GM18951 (cell line): ENCODE measurements around the gene COL16A1.

Source experiments
- POLR2A ChIP-seq: IDR thresholded peaks from 4 replicates; pipeline ENCODE4 v1.6.1; 2011; ENCODE audit warnings: mild to moderate bottlenecking; ENCODE audit not compliant: insufficient read length, insufficient read depth; ENCODE audit errors: extremely low read depth
- in situ Hi-C: fragments of 300-500 bp; cut with MboI; formaldehyde crosslinking; loops from one replicate; pipeline ENCODE4 v1.12.0; 2022; ENCODE audit warnings: low sequenced_read_pairs, mixed read lengths, inconsistent platforms; ENCODE audit not compliant: unreplicated experiment

The COL16A1 gene

DNA sequence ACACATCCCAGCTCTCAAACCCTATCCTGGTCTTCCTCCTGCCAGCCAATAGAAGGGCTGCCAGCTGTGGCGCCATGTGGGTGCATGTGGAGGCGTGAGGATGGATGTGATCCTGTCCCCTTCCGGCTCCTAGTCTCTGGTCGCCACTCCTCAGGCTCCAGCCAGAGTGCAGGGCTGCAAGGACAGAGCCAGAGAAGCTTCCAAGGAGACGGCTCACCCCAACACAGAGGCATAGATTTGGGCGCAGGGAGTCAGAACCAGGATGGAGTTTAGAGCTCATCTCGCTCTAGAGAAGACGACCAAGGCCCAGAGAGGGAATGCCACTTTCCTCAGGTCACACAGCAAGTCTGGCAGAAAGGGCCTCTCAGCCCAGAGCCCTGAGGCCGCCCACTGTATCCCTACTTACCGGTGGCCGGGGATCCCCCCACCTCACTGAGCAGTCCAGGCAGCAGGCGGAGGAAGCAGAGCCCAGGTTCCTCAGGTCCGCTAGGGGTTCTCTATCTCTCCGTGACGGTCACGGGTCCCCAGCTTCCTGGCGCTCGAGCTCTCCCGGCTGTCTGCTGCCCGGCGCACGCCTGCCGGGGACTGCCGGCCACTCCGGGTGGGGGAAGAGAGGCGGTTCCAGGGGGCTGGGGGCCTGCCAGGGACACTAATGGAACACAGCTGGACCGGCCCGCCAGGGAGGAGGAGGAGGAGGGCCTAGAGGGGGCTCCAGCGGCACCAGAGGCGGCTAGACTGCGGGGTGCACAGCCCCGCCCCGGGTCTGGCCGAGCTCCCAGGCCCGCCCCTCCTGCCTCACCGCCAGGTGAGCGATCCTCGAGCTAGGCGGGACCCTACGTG lies at the start of gene COL16A1:
COL16A1 (minus strand) TSS at position 587 of the 840 bp plus-strand sequence. CDS start 1,824 bp downstream, outside the sequence.
- no peak for TF ChIP-seq POLR2A
- in situ Hi-C loops, result no loop called here

DNA sequence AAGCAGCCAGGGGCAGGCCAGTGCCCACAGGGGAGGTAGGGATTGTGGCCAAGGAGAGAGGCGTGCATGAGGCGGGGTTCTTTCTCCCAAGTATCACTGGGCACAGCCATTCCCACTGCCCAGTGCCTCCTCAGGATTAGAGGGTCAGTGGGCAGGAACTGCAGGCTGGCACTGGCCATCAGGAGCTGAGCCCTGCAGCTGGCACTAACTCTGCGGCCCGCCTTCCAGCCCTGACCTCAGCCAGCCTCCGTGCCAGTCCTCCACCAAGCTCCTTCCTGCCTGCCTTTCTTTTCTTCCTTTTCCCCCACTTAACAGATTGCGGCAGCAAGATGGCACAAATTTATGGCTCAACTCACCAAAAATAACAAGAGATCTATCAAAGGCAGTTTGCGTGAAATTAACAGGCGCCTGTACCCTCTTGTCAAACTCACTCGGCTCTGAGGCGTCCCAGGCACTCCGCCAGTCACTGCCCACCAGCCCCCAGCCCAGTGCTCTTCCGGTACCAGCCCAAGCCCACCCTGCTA lies 49.2 kb upstream of the COL16A1 start:
- TF ChIP-seq POLR2A, result no peak
- in situ Hi-C loops, result no loop called here

DNA sequence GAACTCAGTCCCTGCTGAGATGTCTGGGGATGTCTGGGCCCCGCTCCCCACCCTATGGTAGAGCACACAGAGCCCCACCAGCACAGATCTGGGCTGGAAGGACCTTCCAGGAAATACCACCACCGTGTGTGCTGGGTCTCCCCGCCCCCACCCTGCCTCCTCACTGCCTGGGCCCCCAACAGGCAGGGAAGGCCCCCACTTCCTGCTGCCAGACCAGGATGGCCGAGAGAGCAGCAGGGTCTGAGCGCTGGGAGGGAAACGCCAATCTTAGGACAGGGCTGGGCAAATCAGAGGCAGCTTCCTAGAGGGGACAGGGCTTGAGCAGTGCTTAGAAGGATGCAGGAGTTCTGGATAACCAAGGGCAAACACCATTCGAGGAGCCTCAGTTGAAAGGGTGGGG lies 48.4 kb upstream of the COL16A1 start:
- no peak for TF ChIP-seq POLR2A
- in situ Hi-C loops, result no loop called here

DNA sequence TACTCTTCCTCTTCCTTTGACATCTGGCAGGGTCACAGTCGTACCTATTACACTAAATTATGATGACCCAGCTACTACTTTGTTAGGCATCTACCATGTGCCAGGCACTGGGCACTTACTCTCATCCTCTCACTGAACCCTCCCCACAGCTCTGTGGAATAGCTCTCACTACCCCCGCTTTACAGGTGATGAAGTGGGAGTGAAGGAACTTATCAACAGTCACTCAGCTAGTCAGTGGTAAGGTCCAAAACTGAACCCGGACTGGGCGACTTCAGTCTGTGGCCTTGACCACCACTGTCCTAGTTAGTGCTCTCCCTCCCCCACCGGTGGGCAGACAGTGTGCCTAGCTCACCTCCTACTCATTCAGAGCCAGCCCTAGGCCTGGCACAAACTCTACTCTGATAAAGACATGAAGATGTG lies 48.0 kb upstream of the COL16A1 start:
- no peak for TF ChIP-seq POLR2A
- in situ Hi-C loops, result no loop called here

DNA sequence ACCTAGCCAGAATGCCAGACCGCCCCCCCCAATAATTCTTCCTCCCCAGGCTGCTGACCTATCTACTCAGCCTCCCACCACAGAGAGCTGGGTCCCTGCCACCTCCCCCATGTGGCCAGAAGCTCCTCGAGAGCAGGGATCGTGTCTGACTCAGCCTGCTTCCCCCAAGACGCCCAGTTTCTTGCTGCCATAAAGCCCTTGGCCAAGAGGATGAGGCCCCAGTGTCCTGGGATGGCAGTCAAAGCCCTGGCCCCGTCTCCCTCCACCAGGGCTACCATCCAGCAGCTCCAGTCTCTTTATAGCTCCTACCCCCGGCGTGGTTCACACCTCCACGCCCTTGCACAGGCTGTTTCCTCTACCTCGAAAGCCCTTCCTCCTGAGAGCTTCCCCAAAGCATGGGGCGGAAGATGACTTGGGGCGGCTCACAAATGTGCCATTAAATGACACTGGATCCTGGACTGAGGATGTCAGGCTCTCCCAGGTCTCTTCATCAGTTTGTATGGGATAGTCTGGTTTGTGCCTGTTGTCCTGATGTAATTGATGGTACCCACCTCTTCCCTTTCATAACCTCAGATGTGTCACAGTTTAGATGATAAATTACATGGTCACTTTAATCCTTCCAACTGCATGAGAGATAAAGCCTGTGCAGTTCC lies 47.2 kb upstream of the COL16A1 start:
- in situ Hi-C loops, result no loop called here
- no peak for TF ChIP-seq POLR2A

DNA sequence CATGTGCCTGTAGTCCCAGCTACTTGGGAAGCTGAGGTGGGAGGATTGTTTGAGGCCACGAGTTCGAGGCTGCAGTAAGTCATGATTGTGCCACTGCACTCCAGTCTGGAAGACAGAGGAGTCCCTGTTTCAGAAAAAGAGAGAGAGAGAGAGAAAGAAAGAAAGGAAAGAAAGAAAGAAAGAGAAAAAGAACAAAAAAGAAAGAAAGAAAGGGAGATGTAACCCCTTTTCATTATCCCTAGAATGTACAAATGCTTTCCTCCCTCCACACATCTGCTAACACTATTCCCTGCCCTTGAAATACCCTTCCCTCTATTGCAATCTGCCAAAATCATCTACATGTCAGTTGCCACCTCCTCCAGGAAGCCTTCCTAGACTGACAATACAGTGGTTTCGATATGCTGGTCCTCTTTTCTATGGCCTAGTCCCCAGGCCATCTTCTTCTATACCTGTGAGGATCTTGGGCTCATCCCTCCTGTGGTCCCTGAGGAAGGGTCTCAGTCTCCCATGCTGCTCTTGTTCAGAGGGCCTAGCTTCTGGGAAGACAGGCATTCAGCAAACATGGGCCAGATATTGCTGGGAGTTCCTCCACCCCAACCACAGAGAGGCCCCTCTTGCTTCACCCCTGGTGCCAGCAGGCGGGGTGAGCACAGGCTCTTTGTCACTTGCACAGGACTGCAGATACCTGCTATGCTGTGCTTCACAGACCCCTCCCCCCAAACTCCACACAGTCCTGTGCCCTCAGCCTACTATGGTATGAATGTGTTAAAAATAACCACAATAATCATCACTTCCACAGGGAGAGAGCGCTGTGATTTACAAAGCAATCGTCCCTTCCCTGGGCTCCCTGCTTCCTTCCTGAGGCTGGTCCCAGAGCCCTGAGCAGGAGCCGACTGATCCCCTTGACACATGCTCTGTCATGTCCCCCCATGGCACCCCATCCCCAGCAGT lies 46.2 kb upstream of the COL16A1 start:
- TF ChIP-seq POLR2A, result no peak
- in situ Hi-C loops, result no loop called here

DNA sequence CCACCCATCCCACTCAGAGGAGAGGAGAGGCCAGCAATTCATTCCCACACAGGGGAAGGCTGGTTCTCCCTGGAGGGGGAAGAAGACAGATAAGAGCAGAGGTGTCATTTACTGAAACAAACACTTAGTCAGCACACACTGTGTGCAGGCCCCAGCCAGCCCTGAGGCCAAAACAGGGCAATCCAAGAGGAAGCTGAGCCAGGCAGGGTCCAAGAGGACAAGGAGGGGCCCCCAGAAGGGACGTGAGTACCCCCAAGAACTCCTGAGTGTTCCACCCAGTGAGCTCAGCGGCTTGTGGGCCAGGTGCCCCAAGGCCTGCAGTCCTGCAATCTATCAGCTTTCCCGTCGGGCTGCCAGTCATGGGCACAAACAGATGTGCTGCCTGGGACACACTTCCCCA lies 44.5 kb upstream of the COL16A1 start:
- in situ Hi-C loops, result no loop called here

DNA sequence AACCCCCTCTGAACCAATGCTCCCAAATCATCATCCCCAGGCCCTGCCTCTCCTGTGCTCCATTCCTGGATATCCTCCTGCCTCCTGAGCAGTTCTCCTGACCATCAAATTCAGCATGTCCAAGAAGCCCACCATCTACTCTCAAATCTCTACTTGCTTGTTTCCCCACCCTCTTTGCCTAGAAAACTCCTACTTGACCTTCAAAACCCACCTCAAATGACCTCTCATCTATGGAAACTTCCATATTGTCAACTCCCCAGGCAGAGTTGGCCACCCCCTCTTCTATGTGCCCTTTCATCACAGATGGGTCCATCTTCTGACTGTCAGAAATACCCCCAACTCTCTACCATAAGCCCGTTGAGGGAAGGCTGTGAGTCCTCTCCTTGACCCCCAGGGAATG lies 43.5 kb upstream of the COL16A1 start:
- in situ Hi-C loops, result no loop called here

More for the DNA sequence above, 44.5 kb upstream of the COL16A1 start:
- TF ChIP-seq POLR2A, result no peak

DNA sequence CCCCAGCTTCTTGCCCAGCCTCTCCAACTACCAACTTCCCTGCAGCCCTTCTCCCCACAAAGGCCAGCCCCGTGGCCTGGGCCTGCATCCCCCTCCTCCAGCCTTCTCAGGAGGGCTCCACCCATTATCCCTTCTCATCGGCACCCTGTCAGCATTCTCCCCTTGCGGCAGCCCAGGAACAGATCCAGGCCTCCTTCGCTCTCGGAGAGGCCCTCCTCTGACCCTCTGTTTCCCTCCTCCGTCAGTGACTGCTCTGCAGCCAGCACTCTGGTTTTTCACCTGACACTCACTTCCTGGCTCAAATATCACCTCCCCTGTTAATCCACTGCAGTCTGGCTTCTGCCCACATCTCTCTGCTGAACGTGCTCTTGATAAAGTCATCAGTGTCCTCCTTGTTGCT lies 42.9 kb upstream of the COL16A1 start:
- in situ Hi-C loops, result no loop called here
- no peak for TF ChIP-seq POLR2A

More for the DNA sequence above, 43.5 kb upstream of the COL16A1 start:
- no peak for TF ChIP-seq POLR2A

DNA sequence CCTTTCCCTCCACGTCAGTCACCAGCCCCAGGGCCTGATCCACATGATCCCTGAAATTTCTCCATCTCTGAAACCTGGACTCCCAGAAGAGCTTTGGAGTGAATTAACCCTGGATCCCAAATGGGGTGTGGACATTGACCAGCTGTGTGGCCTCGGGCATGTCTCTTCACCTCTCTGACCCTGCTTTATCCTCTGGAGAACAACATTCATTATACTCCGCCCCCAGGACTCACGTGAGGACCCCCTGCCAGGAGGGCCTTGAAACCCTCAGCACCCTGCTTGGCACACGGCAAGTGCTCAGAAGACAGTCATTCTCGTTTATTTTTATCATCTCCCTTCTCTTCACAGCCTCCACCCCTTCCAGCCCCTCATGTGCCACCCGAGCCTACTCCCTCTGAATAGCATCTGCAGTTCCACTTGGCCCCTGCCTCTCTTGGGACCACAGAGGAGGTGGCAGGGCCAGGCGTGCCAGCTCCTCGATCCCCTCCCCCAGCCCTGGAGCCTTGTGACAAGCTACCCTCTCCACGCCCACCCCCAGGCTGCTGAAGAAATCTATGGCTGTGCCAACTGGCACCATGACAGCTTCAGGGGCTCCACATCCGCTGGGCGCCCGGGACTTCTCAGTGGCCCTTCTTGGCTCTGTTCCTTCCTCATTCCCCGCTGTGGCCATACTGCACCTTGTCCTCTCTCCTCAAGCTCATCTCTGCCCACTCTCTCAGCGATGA lies 42.3 kb upstream of the COL16A1 start:
- in situ Hi-C loops, result no loop called here

DNA sequence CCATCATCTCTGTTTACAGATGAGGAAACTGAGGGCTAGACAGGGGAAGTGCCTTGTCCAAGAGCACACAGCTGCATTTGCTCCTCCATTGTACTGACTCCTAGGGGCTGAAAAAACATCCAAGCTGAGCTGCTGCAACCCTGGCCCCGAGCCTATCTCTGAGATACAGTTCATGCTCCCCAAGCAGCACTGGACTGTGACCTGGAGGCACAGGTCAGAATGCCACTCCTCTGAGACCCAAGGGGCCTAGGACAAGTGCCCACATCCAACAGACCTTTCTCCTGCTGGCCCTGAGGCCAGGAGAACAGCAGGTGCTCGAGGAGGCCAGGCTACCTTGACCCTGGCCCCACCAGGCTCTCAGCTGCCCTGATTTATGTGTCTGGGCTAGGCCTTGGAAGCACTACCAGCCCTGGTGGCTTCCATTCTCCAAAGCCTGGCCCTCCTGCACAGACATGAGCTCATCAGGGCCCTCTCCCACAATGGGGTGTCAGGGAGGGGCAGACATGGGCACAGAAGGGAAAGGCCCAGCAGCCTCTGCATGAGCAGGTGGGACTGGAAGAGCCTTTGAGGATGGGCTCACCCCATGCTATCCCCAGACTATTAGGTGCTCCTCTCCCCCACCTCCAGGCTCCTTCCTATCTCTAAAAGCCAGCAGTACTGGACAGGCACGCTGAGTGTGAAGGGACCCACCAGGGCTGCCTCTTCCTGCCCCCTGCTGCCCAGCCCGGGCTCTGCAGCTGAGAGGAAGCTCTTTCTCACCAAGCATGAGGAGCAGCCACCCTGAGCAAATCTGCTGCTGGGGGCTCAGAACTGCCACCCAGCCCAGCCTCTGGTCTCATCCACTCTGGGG lies 41.5 kb upstream of the COL16A1 start:
- no peak for TF ChIP-seq POLR2A
- in situ Hi-C loops, result no loop called here

More for the DNA sequence above, 42.3 kb upstream of the COL16A1 start:
- no peak for TF ChIP-seq POLR2A
